ENCODE measurements around the gene TCF7L1.

TCF7L1 gene

DNA sequence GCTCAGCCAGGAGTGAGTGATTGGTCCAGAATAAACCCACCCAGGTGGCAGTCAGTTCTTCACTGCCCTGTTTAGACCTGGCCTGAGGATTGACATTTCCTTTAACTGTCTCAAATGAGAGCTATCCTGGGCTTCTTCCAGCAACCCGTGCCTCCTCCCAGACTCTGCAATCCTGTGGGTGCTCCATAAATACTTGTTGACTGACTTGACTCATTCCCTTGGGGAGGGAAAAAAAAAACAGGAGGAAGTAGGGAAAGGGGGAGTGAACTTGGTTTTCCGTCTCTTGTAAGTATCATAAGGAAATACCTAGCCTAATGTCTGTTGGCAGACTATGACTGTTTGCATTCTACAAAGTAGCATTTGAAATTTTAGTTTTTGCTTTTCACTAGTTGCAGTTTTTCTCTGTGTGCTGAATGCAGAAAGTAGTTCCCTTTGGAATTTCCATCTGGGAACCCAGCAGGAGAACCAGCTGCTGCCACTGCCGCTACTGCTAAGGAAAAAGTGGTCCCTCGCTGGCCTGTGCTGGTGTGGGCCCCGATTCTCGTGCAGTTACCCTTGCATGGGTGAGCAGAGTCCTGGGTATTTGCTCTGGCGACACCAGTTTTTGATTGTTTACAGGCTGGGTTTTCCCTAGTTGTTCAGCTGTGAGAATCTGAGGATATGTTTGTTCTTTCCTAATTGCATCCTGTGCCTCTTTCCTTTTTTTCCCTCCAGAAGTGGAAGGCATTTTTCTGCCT lies 115.7 kb downstream of the TCF7L1 start:
- Histone ChIP-seq H3K4me1 (ENCODE audit: insufficient read depth, low read length, poor library complexity, severe bottlenecking) (no peaks in the 10 kb centered on the region), H3K79me2 (ENCODE audit: insufficient read depth, low read length) (no peaks in the 10 kb centered on the region), H3K27me3 (ENCODE audit: insufficient read depth, low read length, poor library complexity, severe bottlenecking) (no peaks in the 10 kb centered on the region), H4K20me1 (ENCODE audit: insufficient read depth, low read length, poor library complexity, severe bottlenecking) (no peaks in the 10 kb centered on the region), H3K4me2 (ENCODE audit: low read depth, low read length, poor library complexity, severe bottlenecking) (no peak overlapping the region), H3K4me3 (ENCODE audit: low read length, poor library complexity, severe bottlenecking) (no peak overlapping the region), H3K9me3 (ENCODE audit: insufficient read depth, low read depth, low read length) (no peaks in the 10 kb centered on the region), H2AFZ (ENCODE audit: low read length) (no peak overlapping the region), H3K9me2 (replicated peaks; ENCODE audit: low read depth, low read length) (no peaks in the 10 kb centered on the region), H3K36me3 (ENCODE audit: insufficient read depth, low read length) (no peaks in the 10 kb centered on the region), H3K9ac (ENCODE audit: low read depth, low read length, poor library complexity, severe bottlenecking) (no peak overlapping the region), H3F3A (ENCODE audit: low read depth) (no peaks in the 10 kb centered on the region)
- TF ChIP-seq EZH2phosphoT487 (IDR thresholded peaks at IDR 0.05; ENCODE audit: borderline replicate concordance): no peak
- TF ChIP-seq, protein P1, sequence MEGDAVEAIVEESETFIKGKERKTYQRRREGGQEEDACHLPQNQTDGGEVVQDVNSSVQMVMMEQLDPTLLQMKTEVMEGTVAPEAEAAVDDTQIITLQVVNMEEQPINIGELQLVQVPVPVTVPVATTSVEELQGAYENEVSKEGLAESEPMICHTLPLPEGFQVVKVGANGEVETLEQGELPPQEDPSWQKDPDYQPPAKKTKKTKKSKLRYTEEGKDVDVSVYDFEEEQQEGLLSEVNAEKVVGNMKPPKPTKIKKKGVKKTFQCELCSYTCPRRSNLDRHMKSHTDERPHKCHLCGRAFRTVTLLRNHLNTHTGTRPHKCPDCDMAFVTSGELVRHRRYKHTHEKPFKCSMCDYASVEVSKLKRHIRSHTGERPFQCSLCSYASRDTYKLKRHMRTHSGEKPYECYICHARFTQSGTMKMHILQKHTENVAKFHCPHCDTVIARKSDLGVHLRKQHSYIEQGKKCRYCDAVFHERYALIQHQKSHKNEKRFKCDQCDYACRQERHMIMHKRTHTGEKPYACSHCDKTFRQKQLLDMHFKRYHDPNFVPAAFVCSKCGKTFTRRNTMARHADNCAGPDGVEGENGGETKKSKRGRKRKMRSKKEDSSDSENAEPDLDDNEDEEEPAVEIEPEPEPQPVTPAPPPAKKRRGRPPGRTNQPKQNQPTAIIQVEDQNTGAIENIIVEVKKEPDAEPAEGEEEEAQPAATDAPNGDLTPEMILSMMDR (conservative IDR thresholded peaks at IDR 0.05; ENCODE audit: low read length): no peak

DNA sequence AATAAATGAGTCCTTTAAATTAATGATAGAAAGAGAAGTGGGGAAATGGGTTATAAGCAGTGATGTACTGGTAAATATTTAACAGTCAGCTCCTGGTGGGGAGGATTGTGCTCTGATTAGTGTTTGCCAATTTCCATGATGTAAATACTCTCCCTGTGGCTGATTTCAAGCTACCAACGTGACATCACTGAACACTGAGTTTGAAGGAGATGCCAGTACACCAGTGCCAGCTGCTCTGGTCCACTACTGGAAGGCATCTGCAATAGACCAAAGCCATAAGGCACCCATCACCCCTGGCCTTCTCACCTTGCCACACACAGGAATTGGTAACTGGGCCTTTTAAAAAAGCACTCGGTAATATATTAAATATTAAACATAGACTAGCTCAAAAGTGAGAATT lies 116.9 kb downstream of the TCF7L1 start:
- Histone ChIP-seq H3K27me3 (ENCODE audit: insufficient read depth, low read length, poor library complexity, severe bottlenecking) (no peaks in the 10 kb centered on the region), H4K20me1 (ENCODE audit: insufficient read depth, low read length, poor library complexity, severe bottlenecking) (no peaks in the 10 kb centered on the region), H3K4me3 (ENCODE audit: low read length, poor library complexity, severe bottlenecking) (no peak overlapping the region), H3K4me2 (ENCODE audit: low read depth, low read length, poor library complexity, severe bottlenecking) (no peak overlapping the region), H3K9ac (ENCODE audit: low read depth, low read length, poor library complexity, severe bottlenecking) (no peak overlapping the region), H3K4me1 (ENCODE audit: insufficient read depth, low read length, poor library complexity, severe bottlenecking) (peaks cover 6% of the 10 kb centered on the region), H3K9me3 (ENCODE audit: insufficient read depth, low read depth, low read length) (no peaks in the 10 kb centered on the region), H3K36me3 (ENCODE audit: insufficient read depth, low read length) (no peaks in the 10 kb centered on the region), H2AFZ (ENCODE audit: low read length) (no peak overlapping the region), H3K79me2 (ENCODE audit: insufficient read depth, low read length) (no peaks in the 10 kb centered on the region), H3F3A (ENCODE audit: low read depth) (no peaks in the 10 kb centered on the region), H3K9me2 (replicated peaks; ENCODE audit: low read depth, low read length) (no peaks in the 10 kb centered on the region)
- TF ChIP-seq EZH2phosphoT487 (IDR thresholded peaks at IDR 0.05; ENCODE audit: borderline replicate concordance): no peak
- TF ChIP-seq, protein P1 (conservative IDR thresholded peaks at IDR 0.05; ENCODE audit: low read length): no peak

DNA sequence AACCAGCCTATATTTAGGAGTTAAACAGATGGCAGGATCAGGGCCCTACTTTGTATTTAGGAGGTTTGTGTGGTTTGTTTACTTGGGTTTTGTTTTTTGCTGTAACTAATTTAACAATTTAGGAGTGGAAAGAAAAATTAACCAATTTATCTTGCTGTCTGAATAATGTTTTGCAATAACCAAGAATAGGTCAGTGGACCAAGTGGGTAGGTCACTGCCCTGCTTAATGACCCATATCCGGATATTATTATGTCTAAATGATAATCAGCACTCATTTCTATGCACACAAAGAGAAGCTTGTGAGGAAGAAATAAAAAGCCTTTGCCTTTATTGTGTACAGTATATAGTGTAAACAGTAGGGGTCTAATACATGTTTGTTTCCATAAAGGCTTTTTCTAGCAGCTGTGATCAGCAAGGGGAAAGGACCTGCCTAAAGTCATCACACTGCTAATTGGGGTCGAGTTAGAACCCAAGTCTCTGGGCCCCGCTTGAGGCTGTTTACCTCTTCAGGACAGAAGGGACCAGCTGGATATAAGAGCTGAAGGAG lies 118.0 kb downstream of the TCF7L1 start:
- Histone ChIP-seq H2AFZ (ENCODE audit: low read length) (no peak overlapping the region), H3K36me3 (ENCODE audit: insufficient read depth, low read length) (no peaks in the 10 kb centered on the region), H3K27me3 (ENCODE audit: insufficient read depth, low read length, poor library complexity, severe bottlenecking) (no peaks in the 10 kb centered on the region), H3K9ac (ENCODE audit: low read depth, low read length, poor library complexity, severe bottlenecking) (no peak overlapping the region), H4K20me1 (ENCODE audit: insufficient read depth, low read length, poor library complexity, severe bottlenecking) (no peaks in the 10 kb centered on the region), H3K4me1 (ENCODE audit: insufficient read depth, low read length, poor library complexity, severe bottlenecking) (peaks cover 6% of the 10 kb centered on the region), H3K9me3 (ENCODE audit: insufficient read depth, low read depth, low read length) (no peaks in the 10 kb centered on the region), H3K4me2 (ENCODE audit: low read depth, low read length, poor library complexity, severe bottlenecking) (no peak overlapping the region), H3K9me2 (replicated peaks; ENCODE audit: low read depth, low read length) (no peaks in the 10 kb centered on the region), H3F3A (ENCODE audit: low read depth) (no peaks in the 10 kb centered on the region), H3K4me3 (ENCODE audit: low read length, poor library complexity, severe bottlenecking) (no peak overlapping the region), H3K79me2 (ENCODE audit: insufficient read depth, low read length) (no peaks in the 10 kb centered on the region)
- TF ChIP-seq, protein P1 (conservative IDR thresholded peaks at IDR 0.05; ENCODE audit: low read length): no peak
- TF ChIP-seq EZH2phosphoT487 (IDR thresholded peaks at IDR 0.05; ENCODE audit: borderline replicate concordance): no peak
